ENCODE measurements around the gene FAH. TPM values are rescaled to one million over a fixed set of nuclear protein-coding genes. Genes with fewer than 3 reads are reported as not detected.

FAH gene
- polyA plus RNA-seq, 1 donor from 2014 or later: 3.1 TPM

DNA sequence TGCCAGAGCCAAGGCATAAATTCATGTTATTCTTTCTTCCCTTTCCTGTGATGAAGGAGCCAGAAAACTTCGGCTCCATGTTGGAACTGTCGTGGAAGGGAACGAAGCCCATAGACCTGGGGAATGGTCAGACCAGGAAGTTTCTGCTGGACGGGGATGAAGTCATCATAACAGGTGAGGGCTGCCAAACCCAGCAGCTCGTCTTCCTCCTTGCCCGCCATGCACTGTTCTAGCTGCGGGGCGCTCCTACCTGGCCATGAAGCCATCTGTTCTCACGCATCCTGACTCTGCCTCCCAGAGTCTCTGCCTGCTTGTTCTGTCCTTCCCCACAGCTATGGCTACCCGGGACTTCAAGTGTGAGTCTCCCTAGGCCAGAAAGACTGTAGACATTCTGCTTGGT is 28.2 kb downstream of the FAH start:
- H2AFZ ChIP-seq (ENCODE audit: low read depth, low read length): no peak overlapping the region
- H3K27me3 ChIP-seq (ENCODE audit: insufficient read depth, low read depth, low read length): no peaks in the 10 kb centered on the region
- H3K9ac ChIP-seq (ENCODE audit: low read length): no peak overlapping the region
- no peaks in the 10 kb centered on the region for H3K79me2 ChIP-seq (replicated peaks; ENCODE audit: insufficient read depth, low read length)
- H3K4me3 ChIP-seq (ENCODE audit: low read length): no peak overlapping the region
- H4K20me1 ChIP-seq (ENCODE audit: insufficient read depth): no peaks in the 10 kb centered on the region
- TF ChIP-seq SMC3 (conservative IDR thresholded peaks at IDR 0.05; ENCODE audit: poor library complexity) (no peak), EP300 (conservative IDR thresholded peaks at IDR 0.05; ENCODE audit: poor library complexity, severe bottlenecking) (no peak)
- H3K9me2 ChIP-seq (ENCODE audit: insufficient read depth, low read length): no peaks in the 10 kb centered on the region
- no peaks in the 10 kb centered on the region for H3K36me3 ChIP-seq (ENCODE audit: insufficient read depth, low read length)
- no peaks in the 10 kb centered on the region for H3K9me3 ChIP-seq (ENCODE audit: low read length)
- H3F3A ChIP-seq (ENCODE audit: insufficient read depth, low read length, poor library complexity, severe bottlenecking): no peaks in the 10 kb centered on the region
- H3K4me2 ChIP-seq (ENCODE audit: low read length): no peak overlapping the region
- H3K27ac ChIP-seq (ENCODE audit: low read length): no peak overlapping the region

DNA sequence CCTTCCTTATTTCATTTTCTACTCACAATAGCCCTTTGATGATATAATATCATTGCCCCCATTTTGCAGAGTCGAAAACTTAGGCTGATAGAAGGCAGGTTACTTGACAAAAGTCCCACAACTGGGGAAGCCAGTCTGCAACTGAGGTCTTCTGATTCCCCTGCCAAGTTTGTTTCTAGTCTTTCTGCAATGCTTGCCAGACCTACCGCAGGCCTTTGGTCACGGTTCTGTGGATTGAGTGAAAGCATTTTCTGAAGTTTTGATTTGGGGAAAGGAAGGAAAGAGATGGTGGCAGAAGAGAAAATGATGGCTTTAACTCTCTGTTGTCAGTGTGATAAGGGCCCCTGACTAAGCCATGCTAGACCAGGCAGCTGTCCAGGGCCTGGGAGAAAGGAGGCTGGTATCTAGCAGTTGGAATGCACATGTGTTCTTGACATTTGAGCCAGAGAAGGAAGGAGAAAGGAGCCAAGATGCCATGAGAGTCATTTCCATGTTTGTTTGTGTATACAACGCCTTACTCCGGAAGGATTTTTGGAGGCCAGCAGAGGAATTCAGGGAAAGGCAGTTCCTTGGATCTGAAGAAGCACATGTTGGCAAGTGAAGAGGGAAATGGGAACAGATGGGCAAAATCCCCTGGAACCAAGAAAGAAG is 29.9 kb downstream of the FAH start:
- H4K20me1 ChIP-seq (ENCODE audit: insufficient read depth): no peaks in the 10 kb centered on the region
- no peak overlapping the region for H3K4me3 ChIP-seq (ENCODE audit: low read length)
- no peak overlapping the region for H2AFZ ChIP-seq (ENCODE audit: low read depth, low read length)
- no peak overlapping the region for H3K4me2 ChIP-seq (ENCODE audit: low read length)
- no peak for TF ChIP-seq EZH2 (IDR thresholded peaks at IDR 0.05; ENCODE audit: borderline replicate concordance, insufficient read depth, low read length, poor library complexity, severe bottlenecking)
- TF ChIP-seq SMC3 (conservative IDR thresholded peaks at IDR 0.05; ENCODE audit: poor library complexity): no peak
- no peak for TF ChIP-seq TAF1 (IDR thresholded peaks at IDR 0.05; ENCODE audit: low read depth)
- no peak for TF ChIP-seq EP300 (conservative IDR thresholded peaks at IDR 0.05; ENCODE audit: poor library complexity, severe bottlenecking)
- TF ChIP-seq REST (IDR thresholded peaks at IDR 0.05; ENCODE audit: borderline replicate concordance): no peak
- no peak for TF ChIP-seq MXI1 (conservative IDR thresholded peaks at IDR 0.05; ENCODE audit: poor library complexity, severe bottlenecking)
- no peak for TF ChIP-seq CTCF (IDR thresholded peaks at IDR 0.05; ENCODE audit: poor library complexity, severe bottlenecking)
- H3K27ac ChIP-seq (ENCODE audit: low read length): no peak overlapping the region
- H3K79me2 ChIP-seq (replicated peaks; ENCODE audit: insufficient read depth, low read length): no peaks in the 10 kb centered on the region
- no peaks in the 10 kb centered on the region for H3K27me3 ChIP-seq (ENCODE audit: insufficient read depth, low read depth, low read length)
- H3K9ac ChIP-seq (ENCODE audit: low read length): no peak overlapping the region
- H3K36me3 ChIP-seq (ENCODE audit: insufficient read depth, low read length): no peaks in the 10 kb centered on the region
- H3K9me3 ChIP-seq (ENCODE audit: low read length): no peaks in the 10 kb centered on the region
- H3F3A ChIP-seq (ENCODE audit: insufficient read depth, low read length, poor library complexity, severe bottlenecking): no peaks in the 10 kb centered on the region
- H3K9me2 ChIP-seq (ENCODE audit: insufficient read depth, low read length): no peaks in the 10 kb centered on the region

- H3K4me2 ChIP-seq (ENCODE audit: low read length): no peak overlapping the region
Measured at GRCh38 chr15:80183306-80183705, 30.5 kb downstream of the FAH start.

More at GRCh38 chr15:80183306-80183705, 30.5 kb downstream of the FAH start:
- Histone ChIP-seq H4K20me1 (ENCODE audit: insufficient read depth) (no peaks in the 10 kb centered on the region), H3K36me3 (ENCODE audit: insufficient read depth, low read length) (no peaks in the 10 kb centered on the region), H3K27ac (ENCODE audit: low read length) (no peak overlapping the region), H3K4me3 (ENCODE audit: low read length) (no peak overlapping the region), H3K27me3 (ENCODE audit: insufficient read depth, low read depth, low read length) (no peaks in the 10 kb centered on the region), H3F3A (ENCODE audit: insufficient read depth, low read length, poor library complexity, severe bottlenecking) (no peaks in the 10 kb centered on the region), H2AFZ (ENCODE audit: low read depth, low read length) (no peak overlapping the region), H3K9me3 (ENCODE audit: low read length) (no peaks in the 10 kb centered on the region), H3K9ac (ENCODE audit: low read length) (no peak overlapping the region), H3K79me2 (replicated peaks; ENCODE audit: insufficient read depth, low read length) (no peaks in the 10 kb centered on the region), H3K9me2 (ENCODE audit: insufficient read depth, low read length) (no peaks in the 10 kb centered on the region)
- TF ChIP-seq REST (IDR thresholded peaks at IDR 0.05; ENCODE audit: borderline replicate concordance) (no peak), POLR2AphosphoS5 (IDR thresholded peaks at IDR 0.05) (no peak)

All from neural cell (in vitro differentiated cells).